ENCODE measurements around the gene POLG2. TPM values are rescaled to one million over a fixed set of nuclear protein-coding genes. Genes with fewer than 3 reads are reported as not detected.
A peak's percentile ranks its signal among the peaks of the same experiment; 100 is the strongest.

The POLG2 gene
- total RNA-seq, 1 experiment from 2014 or later: 20.3 TPM

GRCh38 chr17:64503821-64504768, 7.2 kb upstream of the POLG2 start:
- ChIA-PET POLR2A (ENCODE audit: unreplicated experiment) (no interaction called here), CTCF (no interaction called here)
- Histone ChIP-seq H2AFZ (ENCODE audit: low read length) (no peak overlapping the region), H3K9me2 (replicated peaks; ENCODE audit: low read length) (no peaks in the 10 kb centered on the region), H3K4me2 (ENCODE audit: low read length) (peak overlapping the region; percentile 86), H3K9me3 (ENCODE audit: low read length) (no peaks in the 10 kb centered on the region), H3F3A (ENCODE audit: low read length, unreplicated experiment) (peaks cover 43% of the 10 kb centered on the region), H3K4me3 (ENCODE audit: low read length) (peak overlapping the region; percentile 86), H3K27me3 (ENCODE audit: low read length) (no peaks in the 10 kb centered on the region), H3K79me2 (ENCODE audit: low read length) (peaks cover 87% of the 10 kb centered on the region), H3K36me3 (ENCODE audit: low read depth, low read length) (peaks cover 68% of the 10 kb centered on the region), H4K20me1 (ENCODE audit: low read length) (peaks cover 80% of the 10 kb centered on the region), H3K4me1 (ENCODE audit: insufficient read depth, low read length) (peaks cover 62% of the 10 kb centered on the region), H3K27ac (ENCODE audit: low read length) (no peak overlapping the region), H3K9ac (ENCODE audit: low read length) (peak overlapping the region; percentile 97)
- TF ChIP-seq EZH2phosphoT487 (IDR thresholded peaks at IDR 0.05; ENCODE audit: borderline replicate concordance, low read length) (no peak), CTCF (conservative IDR thresholded peaks at IDR 0.05; ENCODE audit: low read depth, low read length) (no peak), EZH2 (IDR thresholded peaks at IDR 0.05; ENCODE audit: low read length, unreplicated experiment) (no peak)
- intact Hi-C loops (cut with micrococcal nuclease): no loop called here
- ATAC-seq (no peak), DNase-seq (no peak)
- no TSS peak for BruUV-seq (replicated peaks)

- H3K79me2 ChIP-seq (ENCODE audit: low read length): peaks cover 79% of the 10 kb centered on the region
- H3K4me2 ChIP-seq (ENCODE audit: low read length): peak overlapping the region; percentile 86
- POLR2A ChIA-PET (ENCODE audit: unreplicated experiment): no interaction called here
- H2AFZ ChIP-seq (ENCODE audit: low read length): no peak overlapping the region
- BruUV-seq (replicated peaks): no TSS peak
- peaks cover 73% of the 10 kb centered on the region for H3K36me3 ChIP-seq (ENCODE audit: low read depth, low read length)
- H3K9me3 ChIP-seq (ENCODE audit: low read length): no peaks in the 10 kb centered on the region
- H3F3A ChIP-seq (ENCODE audit: low read length, unreplicated experiment): peaks cover 51% of the 10 kb centered on the region
- peaks cover 81% of the 10 kb centered on the region for H4K20me1 ChIP-seq (ENCODE audit: low read length)
- TF ChIP-seq CTCF (conservative IDR thresholded peaks at IDR 0.05; ENCODE audit: low read depth, low read length): no peak
- no peak for TF ChIP-seq EZH2phosphoT487 (IDR thresholded peaks at IDR 0.05; ENCODE audit: borderline replicate concordance, low read length)
- TF ChIP-seq EZH2 (IDR thresholded peaks at IDR 0.05; ENCODE audit: low read length, unreplicated experiment): no peak
- no peak overlapping the region; the same call in 1 of the 2 replicates for H3K9ac ChIP-seq (ENCODE audit: low read length)
- peaks cover 66% of the 10 kb centered on the region for H3K4me1 ChIP-seq (ENCODE audit: insufficient read depth, low read length)
- H3K27ac ChIP-seq (ENCODE audit: low read length): no peak overlapping the region
- intact Hi-C loops (cut with micrococcal nuclease): no loop called here
- no peak for DNase-seq
- H3K9me2 ChIP-seq (replicated peaks; ENCODE audit: low read length): no peaks in the 10 kb centered on the region
- peak overlapping the region; percentile 86 for H3K4me3 ChIP-seq (ENCODE audit: low read length)
- H3K27me3 ChIP-seq (ENCODE audit: low read length): no peaks in the 10 kb centered on the region
- CTCF ChIA-PET: no interaction called here
- no peak for ATAC-seq
Observed at GRCh38 chr17:64503341-64503740, 6.5 kb upstream of the POLG2 start.

GRCh38 chr17:64502809-64503208, 6.0 kb upstream of the POLG2 start:
- ChIA-PET CTCF (no interaction called here), POLR2A (ENCODE audit: unreplicated experiment) (interaction anchor here (0.6 kb wide), 1 partner anchor 1931 kb away, joined by 3 read pairs; no protein-coding TSS in a partner anchor)
- peaks cover 56% of the 10 kb centered on the region for H3F3A ChIP-seq (ENCODE audit: low read length, unreplicated experiment)
- no peak overlapping the region for H2AFZ ChIP-seq (ENCODE audit: low read length)
- H3K4me2 ChIP-seq (ENCODE audit: low read length): peak overlapping the region; percentile 86
- peaks cover 74% of the 10 kb centered on the region for H3K79me2 ChIP-seq (ENCODE audit: low read length)
- H3K9ac ChIP-seq (ENCODE audit: low read length): no peak overlapping the region
- H3K27ac ChIP-seq (ENCODE audit: low read length): no peak overlapping the region
- peaks cover 79% of the 10 kb centered on the region for H3K36me3 ChIP-seq (ENCODE audit: low read depth, low read length)
- ATAC-seq: no peak
- H4K20me1 ChIP-seq (ENCODE audit: low read length): peaks cover 76% of the 10 kb centered on the region
- TF ChIP-seq EZH2phosphoT487 (IDR thresholded peaks at IDR 0.05; ENCODE audit: borderline replicate concordance, low read length) (no peak), CTCF (conservative IDR thresholded peaks at IDR 0.05; ENCODE audit: low read depth, low read length) (no peak), EZH2 (IDR thresholded peaks at IDR 0.05; ENCODE audit: low read length, unreplicated experiment) (no peak)
- no peaks in the 10 kb centered on the region for H3K27me3 ChIP-seq (ENCODE audit: low read length)
- H3K4me3 ChIP-seq (ENCODE audit: low read length): peak overlapping the region; percentile 86; the same call in 1 of the 2 replicates
- no TSS peak for BruUV-seq (replicated peaks)
- no peaks in the 10 kb centered on the region for H3K9me3 ChIP-seq (ENCODE audit: low read length)
- H3K4me1 ChIP-seq (ENCODE audit: insufficient read depth, low read length): peaks cover 68% of the 10 kb centered on the region
- no peak for DNase-seq
- intact Hi-C loops (cut with micrococcal nuclease): no loop called here
- H3K9me2 ChIP-seq (replicated peaks; ENCODE audit: low read length): no peaks in the 10 kb centered on the region
